ENCODE data around the gene ZNF420.

DNA sequence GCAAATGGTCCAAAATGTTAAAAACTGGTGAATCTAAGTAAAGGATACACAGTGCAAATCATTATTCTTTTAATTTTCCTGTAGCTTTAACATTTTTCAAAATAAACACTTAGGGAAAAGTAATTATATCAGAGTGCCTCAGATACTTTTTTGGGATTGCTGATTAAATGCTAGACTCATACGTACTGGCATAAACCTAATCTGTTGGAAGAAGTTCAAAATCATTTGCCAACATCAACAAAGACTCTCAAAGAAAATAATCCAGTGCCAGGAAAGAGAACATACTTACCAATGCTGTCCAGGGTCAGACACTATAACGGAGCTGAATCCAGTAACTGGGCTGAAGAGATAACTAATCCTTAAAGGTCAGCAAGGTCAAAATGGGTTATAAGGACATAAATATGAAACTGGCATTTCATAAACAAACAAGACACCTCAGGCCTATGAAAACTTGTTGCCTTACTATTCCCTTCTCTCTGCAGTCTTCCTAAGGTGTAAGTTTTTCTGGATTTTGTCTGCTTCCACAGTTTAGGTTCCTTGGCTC is 3.3 kb upstream of the ZNF420 start:
- TF ChIP-seq, protein P1, sequence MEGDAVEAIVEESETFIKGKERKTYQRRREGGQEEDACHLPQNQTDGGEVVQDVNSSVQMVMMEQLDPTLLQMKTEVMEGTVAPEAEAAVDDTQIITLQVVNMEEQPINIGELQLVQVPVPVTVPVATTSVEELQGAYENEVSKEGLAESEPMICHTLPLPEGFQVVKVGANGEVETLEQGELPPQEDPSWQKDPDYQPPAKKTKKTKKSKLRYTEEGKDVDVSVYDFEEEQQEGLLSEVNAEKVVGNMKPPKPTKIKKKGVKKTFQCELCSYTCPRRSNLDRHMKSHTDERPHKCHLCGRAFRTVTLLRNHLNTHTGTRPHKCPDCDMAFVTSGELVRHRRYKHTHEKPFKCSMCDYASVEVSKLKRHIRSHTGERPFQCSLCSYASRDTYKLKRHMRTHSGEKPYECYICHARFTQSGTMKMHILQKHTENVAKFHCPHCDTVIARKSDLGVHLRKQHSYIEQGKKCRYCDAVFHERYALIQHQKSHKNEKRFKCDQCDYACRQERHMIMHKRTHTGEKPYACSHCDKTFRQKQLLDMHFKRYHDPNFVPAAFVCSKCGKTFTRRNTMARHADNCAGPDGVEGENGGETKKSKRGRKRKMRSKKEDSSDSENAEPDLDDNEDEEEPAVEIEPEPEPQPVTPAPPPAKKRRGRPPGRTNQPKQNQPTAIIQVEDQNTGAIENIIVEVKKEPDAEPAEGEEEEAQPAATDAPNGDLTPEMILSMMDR (IDR thresholded peaks at IDR 0.05; ENCODE audit: low read length): no peak
- no peak for TF ChIP-seq EZH2 (optimal IDR thresholded peaks at IDR 0.05; ENCODE audit: low read depth, low read length)
